ENCODE results near the gene PTPN14. TPM values are rescaled to one million over a fixed set of nuclear protein-coding genes. Genes with fewer than 3 reads are reported as not detected.

PTPN14 gene
- total and polyA plus RNA-seq, 12 donors = 5.0 to 71.6 (median 42.3) TPM

- TF ChIP-seq CTCF (IDR thresholded peaks at IDR 0.05) = no peak
- peaks cover 2 to 58% (median 44%) of the 10 kb centered on the region in 9 donors for H3K4me1 ChIP-seq
- H3K9me3 ChIP-seq = no peaks in the 10 kb centered on the region
- no peak overlapping the region for H3K27ac ChIP-seq
- DNase-seq (no peak), ATAC-seq (no peak)
- intact Hi-C loops (cut with DNase I) = no loop called here
- no peak overlapping the region for H3K4me3 ChIP-seq
- H3K27me3 ChIP-seq = no peaks in the 10 kb centered on the region
- 95 to 97% methylated on average over 3 of the region's 3 CpGs for WGBS, 2 donors
- H3K36me3 ChIP-seq = no peaks in the 10 kb centered on the region
Observed at GRCh38 chr1:214474467-214474866, 76.9 kb downstream of the PTPN14 start.

GRCh38 chr1:214473862-214474261 is 77.5 kb downstream of the PTPN14 start:
- no peaks in the 10 kb centered on the region for H3K36me3 ChIP-seq
- no peaks in the 10 kb centered on the region for H3K27me3 ChIP-seq
- no peak for TF ChIP-seq CTCF (IDR thresholded peaks at IDR 0.05)
- no peak for DNase-seq
- ATAC-seq = no peak
- peaks cover 2 to 59% (median 44%) of the 10 kb centered on the region in 9 donors for H3K4me1 ChIP-seq
- no peak overlapping the region for H3K4me3 ChIP-seq
- 96 to 98% methylated on average over 2 of the region's 2 CpGs for WGBS, 2 donors
- H3K9me3 ChIP-seq = no peaks in the 10 kb centered on the region
- intact Hi-C loops (cut with DNase I) = no loop called here
- H3K27ac ChIP-seq = no peak overlapping the region

- ATAC-seq (no peak), DNase-seq (no peak)
- Histone ChIP-seq H3K4me3 (no peak overlapping the region), H3K27me3 (no peaks in the 10 kb centered on the region), H3K36me3 (no peaks in the 10 kb centered on the region), H3K4me1 (peaks cover 2 to 62% (median 44%) of the 10 kb centered on the region in 9 donors), H3K9me3 (no peaks in the 10 kb centered on the region), H3K27ac (no peak overlapping the region)
- WGBS, 2 donors = 86 to 93% methylated on average over 1 of the region's 1 CpG
- intact Hi-C loops (cut with DNase I) = no loop called here
- no peak for TF ChIP-seq CTCF (IDR thresholded peaks at IDR 0.05)
Observed at GRCh38 chr1:214473387-214473786, 78.0 kb downstream of the PTPN14 start.

- H3K27ac ChIP-seq = no peak overlapping the region
- no peaks in the 10 kb centered on the region for H3K36me3 ChIP-seq
- TF ChIP-seq CTCF (IDR thresholded peaks at IDR 0.05) = no peak
- intact Hi-C loops (cut with DNase I) = no loop called here
- H3K4me1 ChIP-seq = peaks cover under 1 to 53% (median 40%) of the 10 kb centered on the region in 9 donors
- no peaks in the 10 kb centered on the region for H3K9me3 ChIP-seq
- H3K27me3 ChIP-seq = no peaks in the 10 kb centered on the region
- H3K4me3 ChIP-seq = no peak overlapping the region
- DNase-seq (no peak), ATAC-seq (no peak)
Observed at GRCh38 chr1:214472364-214472763, 79.0 kb downstream of the PTPN14 start.
